Stomach (tissue), 4 donors: Measurements from ENCODE around the gene TMEM250.

Experiments
- CTCF ChIP-seq, 7 experiments: fragments of 450-650 bp in 4 of 7; fragments of 200-600 bp in 3 of 7; sonication (generic) in 3 of 7; IDR thresholded peaks; one replicate each; pipeline ENCODE4 v1.5.1; 2016 to 2019; ENCODE audit warnings: antibody characterized with exemption in 7 of 7, control low read depth in 2 of 7, mild to moderate bottlenecking in 1 of 7
- EP300 ChIP-seq: sonication (generic); formaldehyde crosslinking; IDR thresholded peaks from one replicate; pipeline ENCODE4 v1.6.1; 2017; ENCODE audit warnings: antibody characterized with exemption
- POLR2A ChIP-seq, 4 donors: fragments of 450-650 bp; IDR thresholded peaks; one replicate each; pipeline ENCODE4 v1.6.1; 2016; ENCODE audit warnings: antibody characterized with exemption in 4 of 4, control low read depth in 2 of 4, mild to moderate bottlenecking in 1 of 4, moderate library complexity in 1 of 4

GRCh38 chr9:136075881-136076678 lies 42.6 kb downstream of the TMEM250 start:
- TF ChIP-seq CTCF (IDR thresholded peaks at IDR 0.05): no peak
- no peak for TF ChIP-seq EP300
- TF ChIP-seq POLR2A (IDR thresholded peaks at IDR 0.05): no peak
